NCI-H1417 treated with DMSO at 0.1 percent for 48 hours (cell line): Measurements from ENCODE around the gene AP2A1.
"Not testable (repeated sequence)": the region's sequence is repeated elsewhere in the genome, so short reads cannot be mapped to it uniquely, and the experiment has no call there.

ENCODE experiments used
- DNase-seq: peaks from one replicate; lab custom pipeline; 2025; lab: John Stamatoyannopoulos, UW

Gene AP2A1

DNA sequence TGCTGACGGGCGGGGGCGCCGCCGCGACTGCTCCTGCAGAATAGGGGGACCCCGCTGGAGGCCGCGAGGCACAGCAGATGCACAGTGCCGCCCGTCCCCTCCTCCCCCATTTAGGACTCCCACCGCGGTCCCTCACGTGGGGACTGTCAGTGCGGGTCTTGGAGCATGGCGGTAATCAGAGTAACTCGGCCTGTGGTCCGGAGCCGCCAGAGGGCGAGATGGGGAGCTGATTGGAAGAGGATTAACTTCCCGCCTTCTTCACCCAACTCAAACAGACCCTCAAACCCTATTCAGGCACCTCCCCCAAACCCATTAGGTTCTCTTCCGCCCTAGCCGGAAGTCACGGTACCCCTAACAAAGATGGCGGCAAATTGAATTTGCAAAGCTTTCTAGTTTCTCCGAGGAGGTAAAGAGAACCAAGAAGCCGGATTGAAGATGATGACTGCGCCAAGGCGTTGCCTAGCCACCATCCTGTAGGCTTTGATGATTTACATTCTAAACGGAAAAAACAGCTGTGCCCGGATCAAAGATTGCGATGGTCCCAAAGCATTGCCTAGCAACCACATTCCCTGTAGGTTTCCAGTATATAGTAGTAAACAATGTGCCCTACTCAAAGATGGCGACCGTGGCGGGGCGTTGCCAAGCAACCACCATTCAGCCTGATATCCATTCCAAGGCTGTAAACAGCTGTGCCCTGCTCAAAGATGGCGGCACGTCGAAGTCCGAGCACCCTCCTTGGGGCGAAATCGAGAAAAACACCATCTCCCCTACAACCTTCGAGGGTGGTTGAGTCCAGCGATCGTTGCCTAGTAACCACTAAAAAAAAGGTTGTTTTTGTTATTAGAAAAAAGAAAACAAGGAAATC, 46.4 kb downstream of the AP2A1 start, which contains the start of gene FUZ:
FUZ (minus strand) TSS at position 296 of the 865 bp plus-strand sequence; CDS start at position 110, 186 bp downstream.
- DNase-seq: peak; percentile 96

DNA sequence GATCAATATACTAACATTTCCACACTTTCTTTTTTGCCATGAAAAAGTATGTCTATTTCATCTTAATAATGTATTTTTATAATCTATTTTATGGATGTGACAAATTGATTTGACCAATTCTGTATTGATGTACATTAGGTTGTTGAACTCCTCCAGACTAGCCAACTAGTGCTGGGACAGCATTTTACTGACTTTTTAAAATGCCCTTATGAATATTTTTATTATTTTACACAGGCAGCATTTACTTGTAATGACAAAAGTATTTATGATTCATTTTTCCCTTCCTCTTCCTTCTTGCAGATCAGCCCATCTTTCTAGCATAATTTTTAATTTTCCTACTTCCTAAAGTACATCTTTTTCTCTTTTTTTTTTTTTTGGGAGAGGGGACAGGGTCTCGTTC, 47.2 kb downstream of the AP2A1 start:
- no peak for DNase-seq

DNA sequence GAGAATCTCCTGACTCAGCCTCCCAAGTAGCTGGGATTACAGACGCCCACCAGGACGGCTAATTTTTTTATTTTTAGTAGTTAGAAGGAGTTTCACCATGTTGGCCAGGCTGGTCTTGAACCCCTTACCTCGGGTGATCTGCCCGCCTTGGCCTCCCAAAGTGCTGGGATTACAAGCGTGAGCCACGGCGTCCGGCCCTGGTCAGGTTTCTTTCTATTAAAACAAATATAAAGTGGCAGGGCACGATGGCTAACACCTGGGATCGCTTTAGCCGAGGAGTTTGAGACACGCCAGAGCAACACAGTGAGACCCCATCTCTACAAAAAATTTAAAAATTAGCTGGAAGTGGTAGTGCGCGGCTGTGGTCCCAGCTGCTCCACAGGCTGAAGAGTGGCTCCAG, 49.8 kb downstream of the AP2A1 start:
- no peak for DNase-seq

DNA sequence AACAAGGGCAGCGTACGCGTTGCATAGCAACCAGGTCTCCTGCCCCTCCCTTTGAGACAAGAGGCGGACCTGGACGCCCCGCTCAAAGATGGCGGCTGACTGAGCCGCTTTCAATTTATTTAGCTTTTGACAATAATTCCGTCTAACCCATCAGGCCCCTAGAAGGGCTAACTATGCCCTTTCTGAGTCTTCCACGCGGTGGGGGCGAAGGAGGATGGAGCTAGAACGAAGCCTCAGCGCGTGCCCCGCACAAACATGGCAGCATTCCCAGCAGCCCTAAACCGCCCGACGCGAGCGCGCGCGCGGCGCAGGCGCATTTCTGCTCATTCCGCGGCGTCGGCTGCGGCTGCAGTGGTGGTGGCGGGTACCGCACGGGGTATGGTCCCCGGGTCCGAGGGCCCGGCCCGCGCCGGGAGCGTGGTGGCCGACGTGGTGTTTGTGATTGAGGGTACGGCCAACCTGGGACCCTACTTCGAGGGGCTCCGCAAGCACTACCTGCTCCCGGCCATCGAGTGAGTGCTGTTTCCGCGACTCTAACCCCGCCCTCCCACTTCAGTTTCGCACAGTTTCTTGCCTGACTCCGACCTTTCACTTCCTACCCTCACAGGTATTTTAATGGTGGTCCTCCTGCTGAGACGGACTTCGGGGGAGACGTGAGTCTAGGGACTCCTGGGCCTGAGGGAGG, 51.3 kb downstream of the AP2A1 start, which contains the start of gene MED25:
MED25 (plus strand) TSS at position 326 of the 685 bp plus-strand sequence; CDS start at position 379, 53 bp downstream.
- peak; percentile 76 for DNase-seq

DNA sequence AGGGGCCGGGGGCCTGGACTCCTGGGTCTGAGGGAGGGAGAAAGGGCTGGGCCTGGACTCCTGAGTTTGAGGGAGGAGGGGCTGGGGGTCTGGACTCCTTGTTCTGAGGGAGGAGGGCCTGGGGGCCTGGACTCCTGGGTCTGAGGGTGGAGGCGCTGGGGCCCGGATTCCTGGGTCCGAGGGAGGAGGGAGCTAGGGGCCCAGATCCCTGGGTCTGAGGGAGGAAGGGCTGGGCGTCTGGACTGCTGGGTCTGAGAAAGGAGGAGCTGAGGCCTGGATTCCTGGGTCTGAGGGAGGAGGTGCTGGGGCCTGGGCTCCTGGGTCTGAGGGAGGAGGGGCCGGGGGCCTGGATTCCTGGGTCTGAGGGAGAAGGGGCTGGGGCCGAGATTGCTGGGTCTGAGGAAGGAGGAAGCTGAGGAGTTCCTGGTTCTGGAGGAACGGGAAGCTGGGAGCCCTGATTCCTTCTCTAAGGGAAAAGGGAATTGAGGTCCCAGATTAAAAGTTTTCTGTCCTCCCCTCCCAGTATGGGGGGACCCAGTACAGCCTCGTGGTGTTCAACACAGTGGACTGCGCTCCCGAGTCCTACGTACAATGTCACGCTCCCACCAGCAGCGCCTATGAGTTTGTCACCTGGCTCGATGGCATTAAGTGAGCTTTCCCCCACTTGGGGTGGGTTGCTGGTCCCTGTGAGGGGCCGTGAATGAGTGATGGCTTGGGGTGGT, 52.0 kb downstream of the AP2A1 start:
- DNase-seq: no peak

DNA sequence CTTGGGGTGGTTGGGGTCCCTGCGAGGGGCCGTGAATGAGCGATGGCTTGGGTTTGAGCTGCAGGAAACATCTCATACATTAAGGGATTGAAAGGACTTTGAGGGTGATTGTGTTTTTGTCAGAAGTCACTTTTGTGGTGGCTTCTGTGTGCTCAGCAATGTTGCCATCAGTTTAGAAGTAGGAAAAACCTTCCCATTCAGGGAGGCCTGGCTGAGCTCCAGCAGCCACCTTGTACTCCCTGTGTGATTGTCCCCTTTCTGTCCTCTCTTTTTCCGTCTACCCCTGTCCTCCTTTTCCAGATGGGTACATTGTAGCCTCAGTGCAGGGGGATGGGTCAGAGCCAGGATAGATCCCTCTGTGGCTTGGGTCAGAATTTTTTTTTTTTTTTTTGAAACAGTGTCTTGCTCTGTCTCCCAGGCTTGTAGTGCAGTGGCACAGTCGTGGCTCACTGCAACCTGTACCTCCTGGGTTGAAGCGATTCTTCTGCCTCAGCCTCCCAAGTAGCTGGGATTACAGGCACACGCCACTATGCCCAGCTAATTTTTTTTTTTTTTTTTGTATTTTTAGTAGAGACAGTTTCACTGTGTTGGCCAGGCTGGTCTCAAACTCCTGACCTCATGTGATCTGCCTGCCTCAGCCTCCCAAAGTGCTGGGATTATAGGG, 52.8 kb downstream of the AP2A1 start:
- DNase-seq: not testable (repeated sequence)

DNA sequence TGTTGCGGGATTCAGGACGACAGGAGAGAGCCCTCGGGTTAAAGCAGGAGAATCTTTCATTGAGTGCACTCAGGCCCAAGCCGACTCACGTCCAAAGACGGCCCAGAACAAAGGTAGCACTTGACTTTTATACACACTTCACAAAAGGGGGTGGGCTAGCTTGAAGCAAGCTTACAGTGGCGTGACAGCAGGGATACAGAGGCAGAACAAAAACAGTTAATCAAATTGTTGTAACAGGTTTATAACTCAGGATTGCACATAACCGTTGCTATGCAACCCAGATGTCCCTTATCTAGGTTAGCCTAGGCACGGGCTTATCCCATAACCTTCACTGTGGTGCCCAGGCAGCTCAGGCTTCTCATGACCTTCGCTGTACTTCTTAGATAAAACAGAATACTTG, 53.3 kb downstream of the AP2A1 start:
- DNase-seq: no peak

DNA sequence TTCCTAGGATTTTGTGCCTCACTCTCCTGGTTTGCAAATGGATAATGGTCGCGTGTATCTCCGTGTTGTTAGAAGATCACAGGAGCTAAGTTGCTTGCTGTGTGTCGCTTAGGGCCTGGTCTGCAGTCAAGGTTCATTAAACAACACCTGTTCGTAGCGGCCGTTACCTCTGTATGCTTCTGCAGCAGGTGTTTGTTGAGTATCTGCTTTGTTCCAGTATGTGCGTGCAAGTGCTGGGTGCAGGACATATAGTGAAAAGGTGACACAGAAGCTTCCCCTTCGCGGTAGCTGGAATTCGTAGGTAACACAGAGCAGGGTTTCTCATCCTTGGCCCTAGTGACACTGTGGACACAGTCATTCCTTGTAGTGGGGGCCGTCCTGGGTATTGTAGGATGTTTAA, 56.7 kb downstream of the AP2A1 start:
- DNase-seq: no peak

DNA sequence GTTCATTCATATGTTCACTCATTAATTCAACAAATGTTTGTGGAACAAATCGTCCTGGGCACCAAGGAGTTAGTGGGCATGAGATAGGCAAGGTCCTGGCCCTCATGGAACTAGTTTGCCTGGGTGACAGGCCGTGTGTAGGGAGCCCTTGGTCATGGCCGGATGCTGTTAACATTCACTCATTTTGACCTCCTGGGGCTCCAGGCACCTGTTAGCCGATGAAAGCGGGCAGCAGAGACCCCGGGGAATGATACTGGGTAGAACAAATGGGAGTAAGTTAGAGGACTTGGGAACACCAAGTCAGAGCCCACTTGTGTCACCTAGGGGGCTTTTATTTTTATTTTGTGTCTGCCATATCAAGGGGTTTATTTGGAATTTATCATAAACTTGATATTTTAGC, 57.9 kb downstream of the AP2A1 start:
- no peak for DNase-seq

DNA sequence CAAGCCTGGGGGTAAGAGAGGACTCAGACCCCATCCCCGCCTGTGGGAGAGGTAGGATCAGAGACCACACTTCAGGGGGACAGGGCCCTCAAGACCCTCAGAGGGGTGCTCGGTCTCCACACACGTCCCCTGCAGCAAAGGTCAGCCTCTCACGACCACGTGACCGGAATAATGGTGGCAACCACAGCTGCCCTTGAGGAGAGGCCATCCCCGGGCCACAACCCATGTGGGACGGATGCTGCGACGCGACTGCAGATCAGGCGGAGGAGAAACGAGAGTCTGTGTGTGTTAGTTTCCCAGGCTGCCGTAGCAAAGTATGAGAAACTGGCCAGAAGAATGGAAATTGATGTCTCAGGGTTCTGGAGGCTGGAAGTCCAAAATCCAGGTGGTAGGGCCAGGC, 60.2 kb downstream of the AP2A1 start:
- no peak for DNase-seq

DNA sequence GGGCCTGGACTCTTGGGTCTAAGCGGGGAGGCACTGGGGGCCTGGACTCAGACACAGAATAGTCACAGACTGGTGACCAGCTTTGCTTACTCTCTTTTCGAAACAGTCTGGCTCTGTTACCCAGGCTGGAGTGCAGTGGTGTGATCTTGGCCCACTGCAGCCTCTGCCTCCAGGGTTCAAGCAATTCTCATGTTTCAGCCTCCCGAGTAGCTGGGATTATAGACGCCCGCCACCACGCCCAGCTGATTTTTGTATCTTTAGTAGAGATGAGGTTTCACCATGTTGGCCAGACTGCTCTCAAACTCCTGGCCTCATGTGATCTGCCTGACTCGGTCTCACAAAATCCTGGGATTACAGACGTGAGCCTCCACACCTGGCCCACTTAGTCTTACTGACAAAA, 62.4 kb downstream of the AP2A1 start:
- DNase-seq: no peak

DNA sequence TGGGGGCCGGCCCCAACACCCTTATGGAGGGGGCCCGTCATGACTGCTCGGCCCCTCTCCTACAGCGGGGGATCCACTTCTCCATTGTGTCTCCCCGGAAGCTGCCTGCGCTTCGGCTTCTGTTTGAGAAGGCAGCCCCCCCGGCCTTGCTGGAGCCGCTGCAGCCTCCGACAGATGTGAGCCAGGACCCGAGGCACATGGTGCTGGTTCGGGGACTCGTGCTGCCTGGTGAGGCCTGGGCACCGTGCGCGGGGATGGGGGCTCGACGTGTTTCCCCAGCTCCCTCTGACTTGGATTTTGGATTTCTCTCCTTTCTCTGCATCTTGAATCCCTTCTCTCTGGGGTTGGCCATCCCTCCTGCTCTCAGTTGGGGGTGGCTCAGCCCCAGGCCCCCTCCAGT, 62.9 kb downstream of the AP2A1 start:
- no peak for DNase-seq

DNA sequence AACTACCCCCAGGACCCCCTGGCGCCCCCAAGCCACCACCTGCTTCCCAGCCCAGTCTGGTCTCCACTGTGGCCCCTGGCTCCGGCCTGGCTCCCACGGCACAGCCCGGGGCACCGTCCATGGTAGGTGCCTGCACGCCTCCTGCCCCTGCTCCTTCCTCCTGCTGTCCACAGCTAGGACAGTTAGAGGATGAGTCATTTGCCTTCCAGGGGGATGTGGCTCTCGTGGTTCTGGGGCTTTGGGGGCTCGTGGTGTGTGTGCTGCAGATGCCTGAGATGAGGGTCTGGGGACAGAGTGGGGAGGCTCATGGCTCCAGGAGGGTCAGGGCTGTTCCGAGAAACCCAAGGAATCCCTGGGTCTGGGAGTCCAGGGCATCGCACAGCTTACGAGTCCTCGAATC, 64.0 kb downstream of the AP2A1 start:
- DNase-seq: no peak

DNA sequence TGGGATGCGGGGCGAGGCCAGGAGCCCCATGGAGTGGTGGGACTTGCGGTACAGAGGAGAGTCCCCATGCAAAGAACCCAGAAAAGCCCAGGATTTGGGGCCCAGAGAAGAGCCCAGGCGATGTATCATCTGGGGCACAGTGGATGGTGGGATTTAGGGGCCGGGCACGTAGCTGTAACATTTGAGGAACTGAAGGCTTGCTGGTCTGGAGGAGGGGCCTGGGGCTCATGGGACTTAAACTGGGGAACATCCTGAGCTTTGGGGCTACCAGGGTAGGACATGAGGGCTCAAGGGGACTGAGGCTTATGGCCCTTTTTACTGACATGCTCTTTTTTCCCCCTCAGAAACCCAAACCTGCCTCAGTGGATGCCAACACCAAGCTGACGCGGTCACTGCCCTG, 64.8 kb downstream of the AP2A1 start:
- DNase-seq: no peak

DNA sequence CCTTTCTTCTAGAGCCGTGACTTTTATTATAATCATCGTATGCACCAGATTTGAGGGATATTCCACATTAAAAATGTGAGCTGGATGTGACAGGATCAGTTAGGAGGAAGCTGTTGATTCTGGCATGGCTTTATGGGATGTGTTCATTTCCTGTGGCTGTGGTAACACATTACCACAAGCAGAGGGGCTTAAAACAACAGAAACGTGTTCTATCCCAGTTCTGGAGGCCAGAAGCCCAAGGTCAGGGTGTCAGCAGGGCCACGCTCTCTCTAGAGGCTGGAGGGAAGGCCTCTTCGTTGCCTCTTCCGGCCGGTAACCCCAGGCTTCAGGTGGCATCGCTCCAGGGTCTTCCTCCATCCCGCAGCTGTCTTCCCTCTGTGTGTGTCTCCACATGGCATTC, 65.8 kb downstream of the AP2A1 start:
- DNase-seq: no peak

DNA sequence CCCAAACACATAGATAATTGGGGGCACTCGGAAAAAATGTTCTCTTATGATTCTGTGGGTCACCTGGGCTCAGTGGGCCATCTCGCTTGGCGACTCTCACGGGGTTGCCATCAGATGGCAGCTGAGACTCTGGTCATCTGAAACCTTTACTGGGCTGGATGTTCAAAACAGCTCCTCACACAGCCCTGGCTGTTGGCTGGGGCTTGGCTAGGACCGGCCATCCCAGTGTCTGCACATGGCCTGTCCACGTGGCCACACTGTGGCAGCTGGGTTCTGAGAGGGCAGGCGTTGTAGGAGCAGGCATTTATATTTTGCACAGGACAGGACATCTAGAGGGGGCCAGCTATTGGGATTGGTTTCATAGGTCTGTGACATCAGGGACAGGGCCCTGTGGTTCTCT, 66.8 kb downstream of the AP2A1 start:
- no peak for DNase-seq

DNA sequence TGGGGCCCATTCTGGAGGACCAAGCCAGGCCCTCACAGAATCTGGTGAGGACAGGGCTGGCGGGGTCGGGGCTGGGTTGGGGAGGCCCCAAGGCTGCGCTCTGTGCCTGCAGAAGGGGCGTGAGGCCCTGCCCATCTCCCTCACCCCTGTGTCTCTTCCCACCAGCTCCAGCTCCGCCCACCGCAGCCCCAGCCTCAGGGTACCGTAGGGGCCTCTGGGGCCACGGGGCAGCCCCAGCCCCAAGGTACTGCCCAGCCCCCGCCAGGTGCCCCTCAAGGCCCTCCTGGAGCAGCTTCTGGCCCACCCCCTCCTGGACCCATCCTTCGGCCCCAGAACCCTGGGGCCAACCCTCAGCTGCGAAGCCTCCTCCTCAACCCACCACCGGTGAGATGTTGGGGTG, 68.8 kb downstream of the AP2A1 start:
- no peak for DNase-seq

DNA sequence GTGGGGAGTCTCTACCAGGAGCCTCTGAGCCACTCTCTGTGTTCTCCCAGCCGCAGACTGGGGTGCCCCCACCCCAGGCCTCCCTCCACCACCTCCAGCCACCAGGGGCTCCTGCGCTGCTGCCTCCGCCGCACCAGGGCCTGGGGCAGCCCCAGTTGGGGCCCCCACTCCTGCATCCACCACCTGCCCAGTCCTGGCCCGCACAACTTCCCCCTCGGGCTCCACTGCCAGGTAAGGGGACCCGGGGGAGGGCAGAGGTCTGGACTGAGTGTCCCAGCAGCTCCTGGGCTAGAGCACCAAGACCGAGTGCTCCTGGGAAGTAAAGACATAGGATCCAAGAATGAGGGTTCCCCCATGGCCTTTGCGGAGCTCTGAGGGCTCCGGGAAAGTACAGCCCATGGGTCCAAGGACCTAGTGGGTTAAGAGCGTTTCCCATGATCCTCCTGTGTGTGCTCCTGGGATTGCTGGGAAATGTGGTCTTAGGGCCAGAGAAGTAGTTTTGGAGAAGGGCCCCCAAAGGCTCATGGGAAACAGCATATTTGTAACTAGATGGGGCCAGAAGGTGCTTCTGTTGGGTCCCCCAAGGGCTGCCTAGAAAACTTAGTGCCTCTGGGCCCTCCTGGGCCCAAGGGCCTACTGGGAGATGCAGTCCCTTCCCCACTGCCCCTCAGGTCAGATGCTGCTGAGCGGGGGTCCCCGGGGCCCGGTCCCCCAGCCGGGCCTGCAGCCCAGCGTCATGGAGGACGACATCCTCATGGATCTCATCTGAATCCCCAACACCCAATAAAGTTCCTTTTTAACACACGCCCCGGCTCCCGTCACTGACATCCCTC, 69.6 kb downstream of the AP2A1 start:
- DNase-seq: no peak

DNA sequence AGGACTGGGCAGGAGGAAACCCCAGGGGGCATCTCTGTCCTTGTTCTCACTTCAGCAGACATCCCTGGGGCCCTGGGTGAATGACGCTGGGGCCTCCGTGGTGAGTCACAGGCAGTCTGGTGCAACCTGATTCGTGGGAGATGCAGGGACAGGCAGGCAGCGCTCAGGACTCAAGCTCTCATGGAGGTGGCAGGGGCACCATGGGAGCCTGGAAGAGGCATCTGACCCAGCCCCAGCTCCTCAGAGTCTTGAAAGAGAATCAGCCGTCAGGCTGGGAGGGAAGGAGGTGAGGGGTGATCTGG, 70.2 kb downstream of the AP2A1 start:
- no peak for DNase-seq

DNA sequence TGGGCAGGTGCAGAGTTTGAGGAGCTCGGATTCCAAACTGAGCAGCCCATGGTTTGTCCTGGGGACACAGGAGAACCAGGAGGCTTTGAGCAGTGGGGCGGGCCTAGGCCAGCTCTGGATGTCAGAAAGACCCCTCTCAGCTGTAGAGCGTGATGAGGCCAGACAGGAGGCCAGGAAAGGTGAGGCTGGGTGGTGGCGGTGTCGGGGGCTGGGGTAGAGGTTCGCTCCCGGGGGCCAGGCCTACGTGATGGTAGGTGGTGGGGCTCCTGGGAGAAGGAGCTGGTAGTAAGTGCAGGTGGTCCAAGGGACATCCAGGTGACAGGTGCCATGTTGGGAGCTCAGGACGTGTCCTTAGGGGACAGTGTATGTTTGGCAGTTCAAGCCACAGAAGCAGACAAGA, 70.6 kb downstream of the AP2A1 start:
- no peak for DNase-seq

DNA sequence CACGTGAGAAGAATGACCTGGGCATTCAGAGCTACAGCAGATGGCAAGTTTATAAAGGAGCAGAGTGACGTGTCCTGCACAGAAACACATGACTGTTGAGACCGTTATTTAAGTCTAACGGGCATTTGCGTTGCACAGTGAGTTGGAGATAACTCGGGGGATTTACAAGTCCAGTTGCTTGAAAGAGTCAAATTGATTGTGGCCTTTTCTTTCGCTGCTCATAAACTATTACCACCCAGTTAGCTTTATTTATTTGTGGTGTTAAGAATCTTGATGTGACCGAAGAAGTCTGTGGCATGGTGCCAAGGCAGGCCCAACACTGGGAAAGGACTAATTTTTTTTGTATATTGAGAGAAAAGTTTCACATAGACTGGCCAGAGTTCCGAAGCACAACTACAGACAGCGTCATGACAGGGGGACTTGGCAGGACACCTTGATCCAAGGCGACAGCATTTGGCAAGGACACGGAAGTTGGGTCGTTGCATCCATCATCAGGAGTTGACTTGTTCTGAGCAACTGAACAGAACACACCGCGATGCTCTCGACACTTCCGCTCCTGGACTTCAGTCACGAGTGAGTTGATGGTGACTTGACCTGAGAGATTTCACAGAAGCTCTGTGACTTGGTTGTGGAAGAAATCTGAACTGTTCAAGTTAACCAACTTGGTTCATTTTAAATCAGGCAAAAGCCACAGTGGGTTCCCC, 72.2 kb downstream of the AP2A1 start:
- no peak for DNase-seq
